HCT116 (cell line): Measurements from ENCODE around the gene DNAL4. TPM values are rescaled to one million over a fixed set of nuclear protein-coding genes. Genes with fewer than 3 reads are reported as not detected.

Source experiments
- ATAC-seq: fragments of 200-7000 bp; cut with Tn5 transposase; 2 replicates; pipeline ENCODE4 v1.9.1; 2020; ENCODE audit warnings: mild to moderate bottlenecking, moderate library complexity
- BruUV-seq: library from RNA; stranded (reverse); fragments of 400-500 nt; replicated peaks from 2 replicates; lab custom pipeline; 2021; lab: Mats Ljungman, UMichigan
- CTCF ChIA-PET: fragments of 300-600 bp; sonication (Branson Sonifier 250); formaldehyde crosslinking; loops from one replicate; lab custom pipeline; 2021; ENCODE audit warnings: antibody characterized with exemption; lab: Charles Lee
- POLR2A ChIA-PET: fragments of 300-600, 350-600 bp; sonication (Branson Sonifier 250); formaldehyde crosslinking; loops from one replicate; lab custom pipeline; 2021; ENCODE audit warnings: antibody characterized with exemption; lab: Charles Lee
- RAD21 ChIA-PET, 2 experiments: fragments of 300-600 bp; sonication (Branson Sonifier 250); formaldehyde crosslinking; loops; one replicate each; lab custom pipeline; 2023; ENCODE audit warnings: low total read pairs in 2 of 2; ENCODE audit not compliant: uncharacterized antibody in 2 of 2, unreplicated experiment in 2 of 2, low non-redundant PET in 1 of 2; lab: Charles Lee
- DNase-seq: peaks from one replicate; pipeline ENCODE4 v3.0.0-alpha.2; 2010; ENCODE audit warnings: low read depth, low spot score
- H2AFZ ChIP-seq: fragments of 200-600 bp; shearing (Covaris generic), sonication (generic); 2 replicates; pipeline ENCODE4 v1.6.1; 2017; ENCODE audit warnings: low read depth, mixed run types, mixed read lengths, antibody characterized with exemption, low read length; ENCODE audit not compliant: poor library complexity, severe bottlenecking
- H3K27ac ChIP-seq: 2 replicates; pipeline ENCODE4 v1.5.1; 2012; ENCODE audit warnings: low read depth, low read length
- H3K27me3 ChIP-seq: fragments of 200-600 bp; sonication (generic); 2 replicates; pipeline ENCODE4 v1.6.1; 2016; ENCODE audit warnings: mixed run types, low read length, mixed read lengths; ENCODE audit not compliant: insufficient read depth
- H3K36me3 ChIP-seq, 2 experiments: fragments of 200-500 bp in 1 of 2; fragments of 200-600 bp in 1 of 2; sonication (Bioruptor generic) in 1 of 2; sonication (generic) in 1 of 2; 2 replicates each; pipeline versions ENCODE4 v1.5.1 to v1.6.1; 2014 to 2016; ENCODE audit warnings: low read length in 2 of 2, inconsistent platforms in 1 of 2, mixed read lengths in 1 of 2, mixed run types in 1 of 2; ENCODE audit not compliant: insufficient read depth in 2 of 2, control insufficient read depth in 1 of 2
- H3K4me1 ChIP-seq, 2 experiments: fragments of 200-600 bp in 1 of 2; sonication (generic) in 1 of 2; 2 replicates each; pipeline versions ENCODE4 v1.5.1 to v1.6.1; 2012 to 2017; ENCODE audit warnings: low read length in 2 of 2, inconsistent platforms in 1 of 2, mild to moderate bottlenecking in 1 of 2, mixed read lengths in 1 of 2, mixed run types in 1 of 2, moderate library complexity in 1 of 2; ENCODE audit not compliant: insufficient read depth in 2 of 2, control insufficient read depth in 1 of 2
- H3K4me2 ChIP-seq: fragments of 200-600 bp; sonication (generic); 2 replicates; pipeline ENCODE4 v1.6.1; 2017; ENCODE audit warnings: mixed run types, low read length, mixed read lengths
- H3K4me3 ChIP-seq, 2 experiments: fragments of 200-600 bp in 1 of 2; sonication (generic) in 1 of 2; replicated peaks in 1 of 2; 2 replicates each; pipeline ENCODE4 v1.5.1; 2011 to 2016; ENCODE audit warnings: low read length in 2 of 2, control low read depth in 1 of 2, low read depth in 1 of 2, mild to moderate bottlenecking in 1 of 2, mixed read lengths in 1 of 2, mixed run types in 1 of 2
- H3K79me2 ChIP-seq: fragments of 200-600 bp; sonication (generic); 2 replicates; pipeline ENCODE4 v1.6.1; 2017; ENCODE audit warnings: mild to moderate bottlenecking, mixed run types, low read length, moderate library complexity, mixed read lengths; ENCODE audit not compliant: insufficient read depth
- H3K9ac ChIP-seq: fragments of 200-600 bp; sonication (generic); 2 replicates; pipeline ENCODE4 v1.6.1; 2016; ENCODE audit warnings: low read length, mixed read lengths
- H3K9me2 ChIP-seq: fragments of 200-600 bp; sonication (generic), shearing (Covaris generic); 2 replicates; pipeline ENCODE4 v1.6.1; 2017; ENCODE audit warnings: mixed run types, mild to moderate bottlenecking, moderate library complexity; ENCODE audit not compliant: insufficient read depth
- H3K9me3 ChIP-seq, 2 experiments: fragments of 200-500 bp in 1 of 2; fragments of 200-600 bp in 1 of 2; sonication (Bioruptor generic) in 1 of 2; sonication (generic) in 1 of 2; 2 replicates each; pipeline ENCODE4 v1.6.1; 2014 to 2017; ENCODE audit warnings: low read length in 2 of 2, mixed read lengths in 2 of 2, inconsistent platforms in 1 of 2, low read depth in 1 of 2, mild to moderate bottlenecking in 1 of 2, mixed run types in 1 of 2, moderate library complexity in 1 of 2; ENCODE audit not compliant: control insufficient read depth in 1 of 2, insufficient read depth in 1 of 2
- H4K20me1 ChIP-seq: fragments of 200-600 bp; sonication (generic), shearing (Covaris generic); 2 replicates; pipeline ENCODE4 v1.6.1; 2017; ENCODE audit warnings: mixed run types, mild to moderate bottlenecking, moderate library complexity; ENCODE audit not compliant: insufficient read depth
- ATF3 ChIP-seq: IDR thresholded peaks from 2 replicates; pipeline ENCODE4 v1.6.1; 2012
- CBX3 ChIP-seq: IDR thresholded peaks from 2 replicates; pipeline ENCODE4 v1.6.1; 2012; ENCODE audit warnings: low read depth
- EGR1 ChIP-seq: IDR thresholded peaks from 2 replicates; pipeline ENCODE4 v1.6.1; 2012; ENCODE audit warnings: low read depth
- EZH2 ChIP-seq: fragments of 200-600 bp; sonication (generic); IDR thresholded peaks from 2 replicates; pipeline ENCODE4 v1.6.1; 2017; ENCODE audit warnings: antibody characterized with exemption, mixed run types
- POLR2A ChIP-seq: IDR thresholded peaks from 2 replicates; pipeline ENCODE4 v1.7.0; 2011; ENCODE audit warnings: borderline replicate concordance; ENCODE audit not compliant: insufficient read depth, insufficient read length; ENCODE audit errors: extremely low read depth
- POLR2AphosphoS5 ChIP-seq: IDR thresholded peaks from 2 replicates; pipeline ENCODE4 v1.6.1; 2011; ENCODE audit warnings: mild to moderate bottlenecking, low read depth, low read length, moderate library complexity
- RAD21 ChIP-seq: IDR thresholded peaks from 2 replicates; pipeline ENCODE4 v1.6.1; 2012; ENCODE audit warnings: low read depth, mild to moderate bottlenecking
- SIN3A ChIP-seq: IDR thresholded peaks from 2 replicates; pipeline ENCODE4 v1.6.1; 2012; ENCODE audit warnings: low read depth
- SP1 ChIP-seq: IDR thresholded peaks from 2 replicates; pipeline ENCODE4 v1.6.1; 2012; ENCODE audit warnings: low read depth
- TCF7L2 ChIP-seq: IDR thresholded peaks from 2 replicates; pipeline ENCODE4 v1.7.0; 2011; ENCODE audit warnings: borderline replicate concordance, inconsistent platforms; ENCODE audit not compliant: insufficient read depth, insufficient read length; ENCODE audit errors: extremely low read depth
- YY1 ChIP-seq: IDR thresholded peaks from 2 replicates; pipeline ENCODE4 v1.6.1; 2011; ENCODE audit warnings: low read length, low read depth, moderate library complexity, mild to moderate bottlenecking; ENCODE audit not compliant: insufficient replicate concordance; ENCODE audit errors: extremely low read depth
- ZBTB33 ChIP-seq: IDR thresholded peaks from 2 replicates; pipeline ENCODE4 v1.6.1; 2011; ENCODE audit warnings: mild to moderate bottlenecking, low read length, moderate library complexity; ENCODE audit not compliant: insufficient replicate concordance; ENCODE audit errors: extremely low read depth
- ZFX ChIP-seq: fragments of 450-650 bp; IDR thresholded peaks from 2 replicates; pipeline ENCODE4 v1.6.1; 2017
- intact Hi-C: fragments of 100-400 bp; cut with micrococcal nuclease; formaldehyde crosslinking; loops from 2 replicates; pipeline ENCODE4 v1.10.0; 2022
- total RNA-seq: library from RNA; stranded (reverse); gene quantifications from one replicate; pipeline ENCODE4 v1.2.1, GENCODE V29; 2021; ENCODE audit not compliant: unreplicated experiment

DNAL4 gene
- total RNA-seq, 1 experiment from 2014 or later = 18.3 TPM

- H3K27ac ChIP-seq = peak within 1 kb of the TSS; percentile 99
- peaks cover 16% of the 10 kb centered on the region for H3K79me2 ChIP-seq
- DNase-seq (no peak), ATAC-seq (peak; percentile 93)
- H3K4me1 ChIP-seq = peaks cover 14 to 37% of the 10 kb centered on the region in 2 experiments; a peak in 3 of 4 replicates
- CTCF ChIA-PET = interaction anchor here (1.0 to 1.7 kb wide), 2 partner anchors 10 to 13 kb away, joined by 5 to 9 read pairs; no protein-coding TSS in a partner anchor
- H4K20me1 ChIP-seq = no peaks in the 10 kb centered on the region
- H3K27me3 ChIP-seq = no peaks in the 10 kb centered on the region
- peak within 1 kb of the TSS; percentile 87 for H3K9ac ChIP-seq
- H3K4me3 ChIP-seq = peak within 1 kb of the TSS; percentile 70 to 79
- H3K36me3 ChIP-seq = peaks cover 0 to 12% of the 10 kb centered on the region in 2 experiments; a peak in 2 of 4 replicates
- no peaks in the 10 kb centered on the region for H3K9me3 ChIP-seq
- no peaks in the 10 kb centered on the region for H3K9me2 ChIP-seq
- POLR2A ChIA-PET = no interaction called here
- H3K4me2 ChIP-seq = peak within 1 kb of the TSS; percentile 98
- BruUV-seq = no TSS peak
- no peak for TF ChIP-seq RAD21
- no peak for TF ChIP-seq CBX3
- TF ChIP-seq EZH2 = no peak
- 0 out of 2 replicates have a peak, but pooled peaks have one; percentile 4 for TF ChIP-seq SIN3A
- TF ChIP-seq ZBTB33 = no peak
- TF ChIP-seq TCF7L2 = peak; percentile 37
- TF ChIP-seq EGR1 = peak; percentile 90
- TF ChIP-seq ZFX = peak; percentile 76; the same call in 1 of the 2 replicates
- no peak for TF ChIP-seq POLR2A
- no peak for TF ChIP-seq YY1
- TF ChIP-seq ATF3 = no peak
- peak; percentile 72 for TF ChIP-seq SP1
- TF ChIP-seq POLR2AphosphoS5 = peak; percentile 75
- peak within 1 kb of the TSS; percentile 44 for H2AFZ ChIP-seq
- RAD21 ChIA-PET = no interaction called here
- intact Hi-C loops = no loop called here
These were observed 37.9 kb downstream of the DNAL4 start, which contains the start of gene SUN2 for GRCh38 chr22:38755911-38756532. TSS of gene SUN2 (minus strand) at chr22:38755998. CDS start at chr22:38752628, 3,370 bp downstream.
